Measurements from ENCODE around the gene MCTP1.

- no peak for TF ChIP-seq CTCF (IDR thresholded peaks at IDR 0.05; ENCODE audit: insufficient read depth, low read length)
- TF ChIP-seq POLR2AphosphoS5 (IDR thresholded peaks at IDR 0.05; ENCODE audit: low read depth) = no peak
- TF ChIP-seq REST (IDR thresholded peaks at IDR 0.05; ENCODE audit: insufficient replicate concordance, low read depth) = no peak
- no peak for TF ChIP-seq GABPA (IDR thresholded peaks at IDR 0.05; ENCODE audit: low read depth)
Measured at GRCh38 chr5:95111141-95111540, 173.8 kb downstream of the MCTP1 start.
